Peyer's patch (tissue), 4 donors: ENCODE measurements around the gene ROBO2. TPM values are rescaled to one million over a fixed set of nuclear protein-coding genes. Genes with fewer than 3 reads are reported as not detected.

Source experiments
- DNase-seq, 3 donors: peaks; one replicate each; pipeline ENCODE4 v3.0.0-alpha.2; 2017 to 2019
- H3K27ac ChIP-seq, 4 donors: fragments of 200-600 bp; sonication (generic); one replicate each; pipeline ENCODE4 v1.5.1; 2016 to 2019
- H3K27me3 ChIP-seq, 2 donors: fragments of 200-600 bp; sonication (generic); one replicate each; pipeline ENCODE4 v1.5.1; 2019
- H3K36me3 ChIP-seq, 3 donors: fragments of 200-600 bp; sonication (generic); one replicate each; pipeline ENCODE4 v1.5.1; 2016 to 2019
- H3K4me1 ChIP-seq, 4 donors: fragments of 200-600 bp; sonication (generic); one replicate each; pipeline ENCODE4 v1.5.1; 2016 to 2019
- H3K4me3 ChIP-seq, 4 donors: fragments of 200-600 bp; sonication (generic); 1 replicate in 3 of 4; 2 replicates in 1 of 4; pipeline ENCODE4 v1.5.1; 2016 to 2019; ENCODE audit warnings: mild to moderate bottlenecking in 1 of 4
- H3K9me3 ChIP-seq, 4 donors: fragments of 200-600 bp; sonication (generic); one replicate each; pipeline ENCODE4 v1.5.1; 2016 to 2019; ENCODE audit warnings: mild to moderate bottlenecking in 1 of 4
- CTCF ChIP-seq, 6 experiments: fragments of 450-650 bp in 4 of 6; fragments of 200-600 bp in 2 of 6; sonication (generic) in 1 of 6; IDR thresholded peaks; one replicate each; pipeline ENCODE4 v1.5.1; 2017 to 2019; ENCODE audit warnings: antibody characterized with exemption in 6 of 6, mild to moderate bottlenecking in 3 of 6, moderate library complexity in 1 of 6
- POLR2A ChIP-seq, 2 donors: fragments of 450-650 bp; IDR thresholded peaks; one replicate each; pipeline ENCODE4 v1.5.1; 2017; ENCODE audit warnings: antibody characterized with exemption in 2 of 2, mild to moderate bottlenecking in 2 of 2, moderate library complexity in 2 of 2
- total RNA-seq, 4 donors: library from RNA; depleted of rRNA; stranded (reverse); fragments of >200 nt; gene quantifications; one replicate each; pipeline ENCODE4 v1.1.0, GENCODE V29; 2016

Gene ROBO2
- total RNA-seq, 4 donors from 2014 or later, result 1.1 to 5.4 (median 3.4) TPM

GRCh38 chr3:77259694-77260093, 219.8 kb downstream of the ROBO2 start:
- Histone ChIP-seq H3K27me3 (no peaks in the 10 kb centered on the region), H3K9me3 (no peaks in the 10 kb centered on the region), H3K4me3 (no peak overlapping the region), H3K4me1 (no peaks in the 10 kb centered on the region), H3K27ac (no peak overlapping the region), H3K36me3 (no peaks in the 10 kb centered on the region)
- peak in 1 of 3 donors; percentile 55 for DNase-seq
- no peak for TF ChIP-seq CTCF (IDR thresholded peaks at IDR 0.05)
- TF ChIP-seq POLR2A (IDR thresholded peaks at IDR 0.05), result no peak

- TF ChIP-seq POLR2A (IDR thresholded peaks at IDR 0.05) (no peak), CTCF (IDR thresholded peaks at IDR 0.05) (no peak)
- Histone ChIP-seq H3K27me3 (no peaks in the 10 kb centered on the region), H3K36me3 (no peaks in the 10 kb centered on the region), H3K9me3 (no peaks in the 10 kb centered on the region), H3K4me3 (no peak overlapping the region), H3K4me1 (no peaks in the 10 kb centered on the region), H3K27ac (no peak overlapping the region)
- no peak for DNase-seq
Observed at GRCh38 chr3:77262361-77262760, 222.5 kb downstream of the ROBO2 start.

GRCh38 chr3:77267589-77267988, 227.7 kb downstream of the ROBO2 start:
- H3K27me3 ChIP-seq, result no peaks in the 10 kb centered on the region
- no peak overlapping the region for H3K4me3 ChIP-seq
- H3K36me3 ChIP-seq, result no peaks in the 10 kb centered on the region
- no peak overlapping the region for H3K27ac ChIP-seq
- no peaks in the 10 kb centered on the region for H3K4me1 ChIP-seq
- DNase-seq, result no peak
- TF ChIP-seq POLR2A (IDR thresholded peaks at IDR 0.05) (no peak), CTCF (IDR thresholded peaks at IDR 0.05) (no peak)
- H3K9me3 ChIP-seq, result no peaks in the 10 kb centered on the region

- Histone ChIP-seq H3K4me1 (no peaks in the 10 kb centered on the region), H3K27me3 (no peaks in the 10 kb centered on the region), H3K27ac (no peak overlapping the region), H3K36me3 (no peaks in the 10 kb centered on the region), H3K4me3 (no peak overlapping the region), H3K9me3 (no peaks in the 10 kb centered on the region)
- no peak for DNase-seq
- TF ChIP-seq POLR2A (IDR thresholded peaks at IDR 0.05), result no peak
- TF ChIP-seq CTCF (IDR thresholded peaks at IDR 0.05), result no peak
Observed at GRCh38 chr3:77271306-77271705, 231.4 kb downstream of the ROBO2 start.

DNA sequence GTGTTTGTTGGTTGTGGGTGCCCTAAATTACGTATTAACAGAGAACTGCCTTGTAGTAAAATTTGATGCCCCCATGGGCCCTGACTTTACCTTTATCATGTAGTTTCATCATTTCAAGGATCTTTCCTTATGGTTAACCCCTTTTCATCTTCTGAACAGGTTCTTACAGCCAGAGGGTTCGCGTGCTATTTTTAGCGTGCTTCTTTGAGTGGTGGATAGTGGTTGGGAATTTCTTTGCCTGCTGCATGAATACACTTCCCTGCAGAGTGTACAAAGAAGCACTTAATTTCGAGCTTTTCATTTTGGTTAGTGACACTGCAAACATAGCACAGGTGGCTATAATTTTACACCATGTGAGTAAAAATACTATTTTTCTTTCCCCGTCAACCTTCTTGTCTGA, 231.8 kb downstream of the ROBO2 start:
- Histone ChIP-seq H3K9me3 (no peaks in the 10 kb centered on the region), H3K4me1 (no peaks in the 10 kb centered on the region), H3K36me3 (no peaks in the 10 kb centered on the region), H3K27me3 (no peaks in the 10 kb centered on the region), H3K4me3 (no peak overlapping the region), H3K27ac (no peak overlapping the region)
- no peak for TF ChIP-seq POLR2A (IDR thresholded peaks at IDR 0.05)
- no peak for TF ChIP-seq CTCF (IDR thresholded peaks at IDR 0.05)
- no peak for DNase-seq

GRCh38 chr3:77279276-77279675, 239.4 kb downstream of the ROBO2 start:
- no peak for DNase-seq
- no peaks in the 10 kb centered on the region for H3K9me3 ChIP-seq
- no peaks in the 10 kb centered on the region for H3K4me1 ChIP-seq
- H3K36me3 ChIP-seq, result no peaks in the 10 kb centered on the region
- TF ChIP-seq POLR2A (IDR thresholded peaks at IDR 0.05), result no peak
- TF ChIP-seq CTCF (IDR thresholded peaks at IDR 0.05), result no peak
- H3K4me3 ChIP-seq, result no peak overlapping the region
- H3K27ac ChIP-seq, result no peak overlapping the region
- H3K27me3 ChIP-seq, result no peaks in the 10 kb centered on the region
